Naive thymus-derived CD8-positive, alpha-beta T cell (primary cell): Measurements from ENCODE around the gene TEAD3. TPM values are rescaled to one million over a fixed set of nuclear protein-coding genes. Genes with fewer than 3 reads are reported as not detected.
A peak's percentile ranks its signal among the peaks of the same experiment; 100 is the strongest.

Experiments used
- ATAC-seq, 2 donors: fragments of 150-1000 bp; cut with Tn5 transposase in 1 of 2; sonication (Bioruptor Pico), chemical (Tn5 transposase) in 1 of 2; 1 replicate in 1 of 2; 2 replicates in 1 of 2; pipeline ENCODE4 v1.10.0; 2021; ENCODE audit warnings: mild to moderate bottlenecking in 2 of 2, moderate library complexity in 2 of 2
- POLR2A ChIA-PET: fragments of 350-600 bp; sonication (Branson Sonifier 250); formaldehyde crosslinking; loops from one replicate; lab custom pipeline; 2021; ENCODE audit warnings: antibody characterized with exemption; lab: Charles Lee
- DNase-seq, 10 donors: peaks; one replicate each; pipeline versions ENCODE4 v3.0.0 to v3.0.0-alpha.2; 2020 to 2022
- H3K27ac Mint-ChIP-seq, 10 donors: one replicate each; pipeline ENCODE4 v1.8.0; 2020 to 2022; ENCODE audit warnings: mild to moderate bottlenecking in 10 of 10, mixed read lengths in 10 of 10, moderate library complexity in 4 of 10, inconsistent platforms in 1 of 10
- H3K27me3 Mint-ChIP-seq, 5 donors: one replicate each; pipeline ENCODE4 v1.8.0; 2021 to 2022; ENCODE audit warnings: mixed read lengths in 5 of 5
- H3K36me3 Mint-ChIP-seq, 3 donors: one replicate each; pipeline ENCODE4 v1.8.0; 2020 to 2022; ENCODE audit warnings: mixed read lengths in 3 of 3, mild to moderate bottlenecking in 2 of 3, inconsistent platforms in 1 of 3
- H3K4me1 Mint-ChIP-seq, 4 donors: one replicate each; pipeline ENCODE4 v1.8.0; 2021 to 2022; ENCODE audit warnings: mixed read lengths in 4 of 4
- H3K4me3 Mint-ChIP-seq, 10 donors: one replicate each; pipeline ENCODE4 v1.8.0; 2020 to 2022; ENCODE audit warnings: mild to moderate bottlenecking in 10 of 10, mixed read lengths in 10 of 10, moderate library complexity in 6 of 10, inconsistent platforms in 1 of 10
- H3K9me3 Mint-ChIP-seq, 9 donors: one replicate each; pipeline ENCODE4 v1.8.0; 2020 to 2022; ENCODE audit warnings: mixed read lengths in 9 of 9, mild to moderate bottlenecking in 3 of 9, inconsistent platforms in 1 of 9, moderate library complexity in 1 of 9
- polyA plus RNA-seq, 3 donors: library from polyadenylated mRNA; unstranded; fragments of 300-500 nt; fragmentation: Illumina TruSeq; gene quantifications; one replicate each; pipeline ENCODE4 v1.2.3, GENCODE V29; 2021
- total RNA-seq, 8 experiments: library from RNA in 2 of 8; stranded (reverse) in 2 of 8; gene quantifications; one replicate each; pipeline ENCODE4 v1.2.3 and lab custom pipeline; 2021 to 2026

Gene TEAD3
- total and polyA plus RNA-seq, 5 experiments from 2014 or later: 0.05 to 0.58 (median 0.16) TPM

DNA sequence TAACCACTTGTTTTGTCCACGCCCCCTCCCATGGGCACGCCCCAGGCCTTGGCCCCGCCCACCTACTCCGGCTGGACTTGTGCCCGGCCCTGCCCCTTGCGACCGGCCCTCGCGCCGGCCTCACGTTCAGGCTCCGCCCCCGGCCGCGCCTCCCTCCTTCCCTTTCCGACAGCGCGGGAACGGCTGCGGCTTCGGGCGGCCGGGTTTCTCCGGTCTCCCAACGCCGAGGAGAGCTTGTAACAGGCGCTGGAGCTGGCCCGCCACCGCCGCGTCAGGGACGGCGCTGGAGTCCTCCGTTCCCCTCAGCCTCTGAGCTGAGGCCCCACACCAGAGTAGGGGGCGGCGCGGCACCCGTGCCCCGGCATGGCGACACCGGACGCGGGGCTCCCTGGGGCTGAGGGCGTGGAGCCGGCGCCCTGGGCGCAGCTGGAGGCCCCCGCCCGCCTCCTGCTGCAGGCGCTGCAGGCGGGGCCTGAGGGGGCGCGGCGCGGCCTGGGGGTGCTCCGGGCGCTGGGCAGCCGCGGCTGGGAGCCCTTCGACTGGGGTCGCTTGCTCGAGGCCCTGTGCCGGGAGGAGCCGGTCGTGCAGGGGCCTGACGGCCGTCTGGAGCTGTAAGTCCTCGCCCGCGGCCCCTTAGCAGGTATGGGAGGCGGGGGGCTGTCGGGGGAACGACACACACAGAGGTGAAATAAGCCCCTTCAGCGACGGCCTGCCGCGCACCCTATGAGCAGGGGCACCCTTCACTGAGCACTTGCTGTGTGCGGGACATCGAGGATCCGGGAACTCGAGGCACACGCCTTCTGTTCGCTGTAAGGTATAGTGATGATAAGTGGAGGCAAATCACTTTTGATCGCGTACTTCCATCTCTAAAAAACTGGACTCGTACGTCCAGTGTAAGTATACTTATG, 44.4 kb downstream of the TEAD3 start, which contains the start of gene FANCE:
Gene FANCE, plus strand, starts transcription at position 156 of the 908 bp plus-strand sequence. Its CDS starts 208 bp downstream, at position 364.
- H3K36me3 Mint-ChIP-seq: peaks cover 0 to 17% (median 9%) of the 10 kb centered on the region in 3 donors
- peak within 1 kb of the TSS; percentile 82 to 92 (median 86) for H3K4me3 Mint-ChIP-seq
- no peaks in the 10 kb centered on the region for H3K27me3 Mint-ChIP-seq
- ATAC-seq: peak; percentile 74 to 77
- H3K4me1 Mint-ChIP-seq: peaks cover 14 to 54% (median 40%) of the 10 kb centered on the region in 4 donors
- POLR2A ChIA-PET: interaction anchor here (0.7 to 6.7 kb wide), 14 partner anchors 9 to 167 kb away, joined by 3 to 67 read pairs (median 4); partner anchors contain the start of genes DEF6, PPARD and RPL10A
- H3K9me3 Mint-ChIP-seq: no peaks in the 10 kb centered on the region
- peak within 1 kb of the TSS; percentile 51 to 93 (median 82) for H3K27ac Mint-ChIP-seq
- DNase-seq: peak; percentile 59 to 91 (median 77)

GRCh38 chr6:35451354-35452182, 45.3 kb downstream of the TEAD3 start:
- H3K27me3 Mint-ChIP-seq: no peaks in the 10 kb centered on the region
- peaks cover 14 to 54% (median 40%) of the 10 kb centered on the region in 4 donors for H3K4me1 Mint-ChIP-seq

DNA sequence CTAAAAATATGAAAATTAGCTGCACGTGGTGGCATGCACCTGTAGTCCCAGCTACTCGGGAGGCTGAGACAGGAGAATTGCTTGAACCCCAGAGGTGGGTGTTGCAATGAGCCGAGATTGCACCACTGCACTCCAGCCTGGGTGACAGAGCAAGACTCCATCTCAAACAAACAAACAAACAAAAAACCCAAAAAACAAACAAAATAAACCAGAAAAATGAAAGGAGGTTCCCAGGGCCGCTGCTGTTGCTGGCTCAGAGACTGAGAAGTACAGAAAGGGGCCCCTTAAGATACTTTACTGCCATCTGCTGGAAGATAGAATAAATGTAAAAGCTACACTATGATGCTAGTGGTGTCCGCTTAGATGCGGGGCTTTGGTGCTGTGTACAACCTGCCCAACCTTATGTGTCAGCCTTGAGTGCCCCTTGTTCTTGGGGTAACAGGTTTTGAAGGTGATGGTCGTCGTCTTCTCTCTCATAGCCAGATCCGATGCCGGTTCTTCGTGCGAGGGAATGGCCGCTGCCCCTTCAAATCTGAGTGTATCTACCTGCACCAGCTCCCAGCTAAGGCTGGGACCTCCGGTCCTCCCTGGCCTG, 47.5 kb downstream of the TEAD3 start:
- Mint-ChIP-seq H3K9me3 (no peaks in the 10 kb centered on the region), H3K36me3 (no peaks in the 10 kb centered on the region), H3K27ac (peak overlapping the region in 6 of 10 donors; percentile 16 to 73 (median 61)), H3K4me3 (peak overlapping the region in 1 of 10 donors; percentile 56), H3K27me3 (no peaks in the 10 kb centered on the region), H3K4me1 (peaks cover 12 to 50% (median 37%) of the 10 kb centered on the region in 4 donors)
- POLR2A ChIA-PET: interaction anchor here (0.6 to 6.7 kb wide), 14 partner anchors 12 to 507 kb away, joined by 3 to 67 read pairs (median 4); partner anchors contain the start of genes DEF6, PPARD and RPL10A
- ATAC-seq: peak; percentile 64 to 76
- peak in 8 of 10 donors; percentile 18 to 79 (median 34) for DNase-seq

More at GRCh38 chr6:35451354-35452182, 45.3 kb downstream of the TEAD3 start:
- H3K27ac Mint-ChIP-seq: peak overlapping the region; percentile 51 to 93 (median 82)
- H3K36me3 Mint-ChIP-seq: peaks cover 0 to 12% (median 9%) of the 10 kb centered on the region in 3 donors
- H3K9me3 Mint-ChIP-seq: no peaks in the 10 kb centered on the region
- ATAC-seq: no peak
- no peak for DNase-seq
- peak overlapping the region; percentile 81 to 92 (median 86) for H3K4me3 Mint-ChIP-seq
- POLR2A ChIA-PET: interaction anchor here (0.6 to 6.7 kb wide), 14 partner anchors 8 to 154 kb away, joined by 3 to 67 read pairs (median 6); partner anchors contain the start of genes DEF6, PPARD and RPL10A

DNA sequence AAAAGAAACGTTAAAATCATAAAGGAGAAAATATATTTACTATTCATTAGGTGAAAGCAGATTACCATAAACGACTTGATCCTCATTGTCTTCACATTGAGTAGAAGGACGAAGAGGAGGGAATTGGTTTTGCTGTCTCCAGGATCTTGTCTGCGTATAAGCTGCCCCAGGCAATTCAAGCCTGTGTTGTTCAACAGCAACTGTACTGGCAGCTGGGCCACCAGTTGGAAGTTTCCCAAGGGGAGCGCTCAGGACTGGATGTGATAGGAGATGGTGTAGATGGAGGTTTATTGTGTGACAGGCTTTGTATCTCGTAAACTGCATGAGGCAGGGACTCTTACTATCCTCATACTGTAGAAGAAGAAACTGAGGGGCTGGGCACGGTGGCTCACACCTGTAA, 48.7 kb downstream of the TEAD3 start:
- H3K4me1 Mint-ChIP-seq: peaks cover 9 to 40% (median 26%) of the 10 kb centered on the region in 4 donors
- no peak overlapping the region for H3K4me3 Mint-ChIP-seq
- H3K9me3 Mint-ChIP-seq: no peaks in the 10 kb centered on the region
- no peaks in the 10 kb centered on the region for H3K36me3 Mint-ChIP-seq
- peak overlapping the region in 2 of 10 donors; percentile 27 to 34 for H3K27ac Mint-ChIP-seq
- H3K27me3 Mint-ChIP-seq: no peaks in the 10 kb centered on the region
- no peak for DNase-seq
- ATAC-seq: no peak
- POLR2A ChIA-PET: interaction anchor here (0.7 to 6.7 kb wide), 8 partner anchors 20 to 156 kb away, joined by 4 to 67 read pairs (median 8); partner anchors contain the start of genes DEF6, PPARD and RPL10A

- H3K4me1 Mint-ChIP-seq: peaks cover 0 to 22% (median 7%) of the 10 kb centered on the region in 4 donors
- H3K4me3 Mint-ChIP-seq: no peak overlapping the region
- no peaks in the 10 kb centered on the region for H3K9me3 Mint-ChIP-seq
- DNase-seq (peak in 2 of 10 donors; percentile 17 to 23), ATAC-seq (no peak)
- no peaks in the 10 kb centered on the region for H3K36me3 Mint-ChIP-seq
- peak overlapping the region in 4 of 10 donors; percentile 41 to 59 (median 45) for H3K27ac Mint-ChIP-seq
- POLR2A ChIA-PET: interaction anchor here (1.0 to 1.7 kb wide), 2 partner anchors 97 to 102 kb away, joined by 3 to 4 read pairs; no protein-coding TSS in a partner anchor
- no peaks in the 10 kb centered on the region for H3K27me3 Mint-ChIP-seq
Measured at GRCh38 chr6:35445691-35446090, 51.2 kb downstream of the TEAD3 start.

DNA sequence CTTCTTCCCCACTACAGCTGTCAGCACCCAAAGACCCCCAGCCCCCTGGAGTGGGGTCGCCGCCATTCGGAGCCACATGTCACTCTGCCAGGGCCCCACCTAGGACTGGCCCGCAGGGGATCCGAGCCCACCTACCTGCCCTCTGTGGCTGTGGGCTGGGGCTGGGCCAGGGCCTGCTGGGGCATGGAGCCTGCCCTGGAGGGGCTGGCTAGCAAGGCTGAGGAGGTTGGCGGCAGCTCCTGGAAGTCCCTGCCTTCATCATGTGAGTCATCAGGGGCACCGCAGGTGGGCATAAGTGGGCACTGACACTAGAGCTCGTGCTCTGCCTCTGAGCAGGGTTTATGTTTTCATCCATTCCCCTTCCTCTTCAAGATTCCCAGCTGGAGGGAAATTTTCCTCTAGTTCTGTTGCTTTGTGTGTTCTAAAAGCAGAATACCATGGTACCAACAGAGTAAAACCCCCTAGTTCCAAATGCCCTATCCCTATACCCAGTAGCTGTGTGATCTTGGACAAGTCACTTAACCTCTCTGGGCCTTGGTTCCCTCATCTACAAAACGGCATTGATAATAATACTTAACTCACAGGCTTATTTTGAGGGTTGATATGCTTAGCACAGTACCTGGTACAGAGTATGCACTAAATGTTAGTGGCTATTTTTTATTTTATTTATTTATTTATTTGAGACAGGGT, 53.4 kb downstream of the TEAD3 start:
- Mint-ChIP-seq H3K27ac (peak overlapping the region in 1 of 10 donors; percentile 16), H3K4me1 (peaks cover 0 to 13% (median 0%) of the 10 kb centered on the region in 4 donors), H3K4me3 (no peak overlapping the region), H3K9me3 (no peaks in the 10 kb centered on the region), H3K36me3 (no peaks in the 10 kb centered on the region), H3K27me3 (no peaks in the 10 kb centered on the region)
- ATAC-seq (no peak), DNase-seq (no peak)
- POLR2A ChIA-PET: interaction anchor here (0.8 to 1.3 kb wide), 2 partner anchors 9 to 23 kb away, joined by 3 to 4 read pairs; partner anchors contain the start of gene FANCE

GRCh38 chr6:35442693-35443092, 54.2 kb downstream of the TEAD3 start:
- ATAC-seq: no peak
- POLR2A ChIA-PET: interaction anchor here (0.7 to 1.3 kb wide), 2 partner anchors 10 to 139 kb away, joined by 3 to 5 read pairs; partner anchors contain the start of gene FANCE
- H3K4me3 Mint-ChIP-seq: no peak overlapping the region

GRCh38 chr6:35441642-35442041, 55.2 kb downstream of the TEAD3 start:
- peaks cover 0 to 13% (median 0%) of the 10 kb centered on the region in 4 donors for H3K4me1 Mint-ChIP-seq
- H3K27ac Mint-ChIP-seq: no peak overlapping the region
- POLR2A ChIA-PET: no interaction called here
- ATAC-seq: no peak
- DNase-seq: no peak
- no peaks in the 10 kb centered on the region for H3K36me3 Mint-ChIP-seq
- no peaks in the 10 kb centered on the region for H3K27me3 Mint-ChIP-seq
- no peaks in the 10 kb centered on the region for H3K9me3 Mint-ChIP-seq
- H3K4me3 Mint-ChIP-seq: no peak overlapping the region

More at GRCh38 chr6:35442693-35443092, 54.2 kb downstream of the TEAD3 start:
- DNase-seq: no peak
- H3K4me1 Mint-ChIP-seq: peaks cover 0 to 13% (median 0%) of the 10 kb centered on the region in 4 donors
- no peaks in the 10 kb centered on the region for H3K27me3 Mint-ChIP-seq
- peak overlapping the region in 1 of 10 donors; percentile 16 for H3K27ac Mint-ChIP-seq
- H3K9me3 Mint-ChIP-seq: no peaks in the 10 kb centered on the region
- H3K36me3 Mint-ChIP-seq: no peaks in the 10 kb centered on the region

- Mint-ChIP-seq H3K27ac (peak overlapping the region in 1 of 10 donors; percentile 17), H3K27me3 (no peaks in the 10 kb centered on the region), H3K4me3 (no peak overlapping the region), H3K9me3 (no peaks in the 10 kb centered on the region), H3K36me3 (no peaks in the 10 kb centered on the region), H3K4me1 (peaks cover 0 to 11% (median 0%) of the 10 kb centered on the region in 4 donors)
- ATAC-seq (no peak), DNase-seq (no peak)
- POLR2A ChIA-PET: no interaction called here
Measured at GRCh38 chr6:35441205-35441604, 55.7 kb downstream of the TEAD3 start.

GRCh38 chr6:35439308-35439707, 57.6 kb downstream of the TEAD3 start:
- POLR2A ChIA-PET: interaction anchor here (1.1 kb wide), 1 partner anchor 138 kb away, joined by 3 read pairs; no protein-coding TSS in a partner anchor
- ATAC-seq (no peak), DNase-seq (no peak)
- Mint-ChIP-seq H3K4me3 (no peak overlapping the region), H3K36me3 (no peaks in the 10 kb centered on the region), H3K4me1 (no peaks in the 10 kb centered on the region), H3K9me3 (no peaks in the 10 kb centered on the region), H3K27me3 (no peaks in the 10 kb centered on the region), H3K27ac (peak overlapping the region in 2 of 10 donors; percentile 41 to 56)
